Adrenal gland (tissue), 12 donors: ENCODE measurements around the gene SHTN1. TPM values are rescaled to one million over a fixed set of nuclear protein-coding genes. Genes with fewer than 3 reads are reported as not detected.

Experiments used
- DNase-seq, 7 donors: peaks; one replicate each; pipeline ENCODE4 v3.0.0-alpha.2; 2019 to 2020
- H3K27ac ChIP-seq, 5 donors: fragments of 200-600 bp; sonication (generic) in 4 of 5; 1 replicate in 3 of 5; 2 replicates in 2 of 5; pipeline versions ENCODE4 v1.5.1 to v1.8.0; 2016 to 2020; ENCODE audit warnings: mild to moderate bottlenecking in 1 of 5
- H3K27me3 ChIP-seq: fragments of 200-600 bp; 2 replicates; pipeline ENCODE4 v1.8.0; 2021
- H3K36me3 ChIP-seq, 2 donors: fragments of 200-600 bp; replicated peaks in 1 of 2; 1 replicate in 1 of 2; 2 replicates in 1 of 2; pipeline versions ENCODE4 v1.5.1 to v1.8.0; 2018 to 2022
- H3K4me1 ChIP-seq, 2 donors: fragments of 200-600 bp; replicated peaks in 1 of 2; 1 replicate in 1 of 2; 2 replicates in 1 of 2; pipeline versions ENCODE4 v1.5.1 to v1.8.0; 2018 to 2021
- H3K4me3 ChIP-seq, 4 donors: fragments of 200-600 bp; sonication (generic) in 3 of 4; one replicate each; pipeline ENCODE4 v1.5.1; 2016 to 2018
- H3K9me3 ChIP-seq, 3 donors: fragments of 200-600 bp; sonication (generic) in 1 of 3; replicated peaks in 1 of 3; 1 replicate in 2 of 3; 2 replicates in 1 of 3; pipeline versions ENCODE4 v1.5.1 to v1.8.0; 2016 to 2021
- POLR2A ChIP-seq, 2 donors: fragments of 450-650 bp; IDR thresholded peaks; one replicate each; pipeline ENCODE4 v1.6.1; 2017; ENCODE audit warnings: antibody characterized with exemption in 2 of 2, mild to moderate bottlenecking in 2 of 2, moderate library complexity in 1 of 2
- WGBS, 4 donors: extraction: QIAGEN DNeasy Blood & Tissue Kit in 2 of 4; methylation state at CpG; one replicate each; pipeline versions ENCODE4 v1.1.5 to v1.1.7; 2013 to 2017; 5-methylcytosine and 5-hydroxymethylcytosine counted together
- intact Hi-C, 2 donors: fragments of 100-400 bp; cut with DNase I; formaldehyde crosslinking; loops; one replicate each; pipeline versions ENCODE4 v1.14.1 to v1.15.0; 2022 to 2023
- polyA plus RNA-seq, 3 donors: library from polyadenylated mRNA; stranded (reverse); fragments of 200-250 nt in 2 of 3; fragments of 350-450 nt in 1 of 3; fragmentation: Illumina TruSeq in 1 of 3; extraction: RNeasy Lipid Tissue Mini Kit (QIAGEN cat#74804) in 1 of 3; gene quantifications; one replicate each; pipeline ENCODE4 v1.2.3, GENCODE V29; 2013 to 2014
- total RNA-seq, 9 donors: library from RNA; depleted of rRNA in 4 of 9; stranded (reverse); fragments of >200 nt in 4 of 9; fragments of 120-200 nt in 1 of 9; fragmentation: NEBNext Ultra II Directional in 1 of 9; extraction: Animal tissue kit (Norgen Biotek cat#: 25700) in 1 of 9; gene quantifications; one replicate each; pipeline versions ENCODE4 v1.1.0 to v1.2.4, GENCODE V29; 2013 to 2023
- TF ChIP-seq, protein P1 (sequence below), 6 experiments: fragments of 450-650 bp in 4 of 6; fragments of 200-600 bp in 2 of 6; sonication (generic) in 1 of 6; IDR thresholded peaks; 1 replicate in 5 of 6; 2 replicates in 1 of 6; pipeline versions ENCODE4 v1.5.1 to v1.8.0; 2016 to 2021; ENCODE audit warnings: antibody characterized with exemption in 6 of 6, mild to moderate bottlenecking in 2 of 6, moderate library complexity in 1 of 6
- donor health status: healthy with polysubstance abuse.
- donor health status: Bipolar disorder and iron deficiency.
- donor health status: DM: yes; HTN: yes; CAD: no.
- donor health status: DM: no; HTN: no; CAD: no.
- donor health status: DM: no; HTN: no; CAD: no.
- donor health status: DM: yes; HTN: yes; CAD: no.

Gene SHTN1
- total and polyA plus RNA-seq, 12 donors, result 8.8 to 30.3 (median 18.5) TPM

- TF ChIP-seq POLR2A (IDR thresholded peaks at IDR 0.05), result no peak
- Histone ChIP-seq H3K27me3 (no peaks in the 10 kb centered on the region), H3K4me3 (no peak overlapping the region), H3K9me3 (no peaks in the 10 kb centered on the region), H3K36me3 (no peaks in the 10 kb centered on the region), H3K4me1 (no peaks in the 10 kb centered on the region), H3K27ac (no peak overlapping the region)
- 91 to 97% (median 95%) methylated on average over 2 of the region's 2 CpGs for WGBS, 4 donors
- no peak for DNase-seq
- intact Hi-C loops, result no loop called here
Observed at GRCh38 chr10:116875897-116876296, 129.1 kb downstream of the SHTN1 start.

DNA sequence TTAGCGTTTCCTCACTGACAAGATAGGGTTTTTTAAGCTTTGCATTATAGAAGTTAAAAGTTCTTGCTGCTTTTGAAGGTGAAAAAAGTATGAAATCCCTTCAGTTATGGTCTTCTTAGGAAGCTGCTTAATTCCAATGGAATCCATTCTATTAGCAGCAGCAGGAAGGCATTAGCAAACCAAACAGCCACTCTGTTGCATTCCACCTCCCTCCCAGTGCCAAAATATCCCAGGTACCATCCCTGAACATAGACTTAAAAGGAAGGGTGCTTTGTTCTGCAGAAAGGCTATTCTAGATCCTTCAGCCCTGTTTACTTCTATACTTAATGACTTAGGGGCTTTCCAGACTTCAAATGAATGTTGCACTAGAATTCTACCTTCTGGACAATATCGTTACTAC is 131.9 kb downstream of the SHTN1 start:
- WGBS, 4 donors, result 51 to 69% (median 58%) methylated on average over 2 of the region's 2 CpGs
- Histone ChIP-seq H3K4me3 (no peak overlapping the region), H3K9me3 (no peaks in the 10 kb centered on the region), H3K27ac (no peak overlapping the region), H3K36me3 (no peaks in the 10 kb centered on the region), H3K4me1 (no peaks in the 10 kb centered on the region), H3K27me3 (no peaks in the 10 kb centered on the region)
- TF ChIP-seq, protein P1, sequence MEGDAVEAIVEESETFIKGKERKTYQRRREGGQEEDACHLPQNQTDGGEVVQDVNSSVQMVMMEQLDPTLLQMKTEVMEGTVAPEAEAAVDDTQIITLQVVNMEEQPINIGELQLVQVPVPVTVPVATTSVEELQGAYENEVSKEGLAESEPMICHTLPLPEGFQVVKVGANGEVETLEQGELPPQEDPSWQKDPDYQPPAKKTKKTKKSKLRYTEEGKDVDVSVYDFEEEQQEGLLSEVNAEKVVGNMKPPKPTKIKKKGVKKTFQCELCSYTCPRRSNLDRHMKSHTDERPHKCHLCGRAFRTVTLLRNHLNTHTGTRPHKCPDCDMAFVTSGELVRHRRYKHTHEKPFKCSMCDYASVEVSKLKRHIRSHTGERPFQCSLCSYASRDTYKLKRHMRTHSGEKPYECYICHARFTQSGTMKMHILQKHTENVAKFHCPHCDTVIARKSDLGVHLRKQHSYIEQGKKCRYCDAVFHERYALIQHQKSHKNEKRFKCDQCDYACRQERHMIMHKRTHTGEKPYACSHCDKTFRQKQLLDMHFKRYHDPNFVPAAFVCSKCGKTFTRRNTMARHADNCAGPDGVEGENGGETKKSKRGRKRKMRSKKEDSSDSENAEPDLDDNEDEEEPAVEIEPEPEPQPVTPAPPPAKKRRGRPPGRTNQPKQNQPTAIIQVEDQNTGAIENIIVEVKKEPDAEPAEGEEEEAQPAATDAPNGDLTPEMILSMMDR (IDR thresholded peaks at IDR 0.05), result no peak
- TF ChIP-seq POLR2A (IDR thresholded peaks at IDR 0.05), result no peak
- intact Hi-C loops, result no loop called here
- no peak for DNase-seq

- TF ChIP-seq POLR2A (IDR thresholded peaks at IDR 0.05), result no peak
- TF ChIP-seq, protein P1 (IDR thresholded peaks at IDR 0.05), result no peak
- H3K36me3 ChIP-seq, result no peaks in the 10 kb centered on the region
- no peaks in the 10 kb centered on the region for H3K4me1 ChIP-seq
- H3K4me3 ChIP-seq, result no peak overlapping the region
- no peaks in the 10 kb centered on the region for H3K9me3 ChIP-seq
- H3K27me3 ChIP-seq, result no peaks in the 10 kb centered on the region
- 93 to 98% (median 95%) methylated on average over 2 of the region's 2 CpGs for WGBS, 4 donors
- DNase-seq, result no peak
- intact Hi-C loops, result no loop called here
- no peak overlapping the region for H3K27ac ChIP-seq
Observed at GRCh38 chr10:116870949-116871348, 134.0 kb downstream of the SHTN1 start.

GRCh38 chr10:116868722-116869121 is 136.3 kb downstream of the SHTN1 start:
- intact Hi-C loops, result no loop called here

DNA sequence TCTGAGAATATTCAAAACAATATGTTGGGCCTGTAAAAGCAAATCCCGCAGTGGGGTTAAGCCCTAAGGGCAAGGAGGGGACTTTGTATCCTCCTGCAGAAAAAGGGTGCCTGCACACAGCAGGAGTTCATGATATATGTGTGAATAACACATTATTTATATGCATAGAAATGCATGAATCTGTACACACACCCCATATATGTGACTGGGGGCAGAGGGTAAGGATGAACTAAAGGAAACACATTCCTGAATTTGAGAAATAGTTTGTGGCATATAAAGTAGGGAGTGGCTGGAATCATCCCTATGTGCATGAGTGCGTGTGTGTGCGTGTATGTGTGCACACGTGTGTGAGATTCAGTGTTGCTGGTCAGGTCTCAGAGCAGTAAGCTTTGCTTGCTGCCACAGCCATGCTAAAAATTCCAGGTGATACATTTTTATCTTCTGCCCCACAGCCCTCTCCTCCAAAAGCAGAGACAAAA is 136.8 kb downstream of the SHTN1 start:
- H3K27me3 ChIP-seq, result no peaks in the 10 kb centered on the region

More at GRCh38 chr10:116868722-116869121, 136.3 kb downstream of the SHTN1 start:
- H3K27ac ChIP-seq, result no peak overlapping the region
- no peak for DNase-seq
- H3K4me3 ChIP-seq, result no peak overlapping the region
- no peaks in the 10 kb centered on the region for H3K4me1 ChIP-seq
- WGBS, 4 donors, result 61 to 77% (median 68%) methylated on average over 4 of the region's 4 CpGs
- no peaks in the 10 kb centered on the region for H3K9me3 ChIP-seq
- H3K36me3 ChIP-seq, result no peaks in the 10 kb centered on the region
- no peaks in the 10 kb centered on the region for H3K27me3 ChIP-seq
- TF ChIP-seq, protein P1 (IDR thresholded peaks at IDR 0.05), result no peak
- no peak for TF ChIP-seq POLR2A (IDR thresholded peaks at IDR 0.05)

More for the DNA sequence above, 136.8 kb downstream of the SHTN1 start:
- intact Hi-C loops, result no loop called here
- no peaks in the 10 kb centered on the region for H3K36me3 ChIP-seq
- DNase-seq, result no peak
- H3K27ac ChIP-seq, result no peak overlapping the region
- no peak overlapping the region for H3K4me3 ChIP-seq
- 51 to 65% (median 60%) methylated on average over 4 of the region's 4 CpGs for WGBS, 4 donors
- no peaks in the 10 kb centered on the region for H3K4me1 ChIP-seq
- no peak for TF ChIP-seq POLR2A (IDR thresholded peaks at IDR 0.05)
- TF ChIP-seq, protein P1 (IDR thresholded peaks at IDR 0.05), result no peak
- no peaks in the 10 kb centered on the region for H3K9me3 ChIP-seq
